ENCODE data around the gene SLC38A5.

The SLC38A5 gene

GRCh38 chrX:48498374-48498809 lies 28.3 kb upstream of the SLC38A5 start:
- Histone ChIP-seq H3K27me3 (ENCODE audit: insufficient read depth, low read depth, severe bottlenecking) (peaks cover 8% of the 10 kb centered on the region), H3K9me3 (ENCODE audit: severe bottlenecking) (no peaks in the 10 kb centered on the region), H3K4me3 (ENCODE audit: low read depth, low read length) (no peak overlapping the region), H3K36me3 (no peaks in the 10 kb centered on the region), H3K27ac (no peak overlapping the region)
- no peak for DNase-seq
- no peak for TF ChIP-seq CTCF (IDR thresholded peaks at IDR 0.05; ENCODE audit: low read depth, low read length)

- no peak for TF ChIP-seq CTCF (IDR thresholded peaks at IDR 0.05; ENCODE audit: low read depth, low read length)
- no peak for DNase-seq
- no peak overlapping the region for H3K27ac ChIP-seq
- H3K4me3 ChIP-seq (ENCODE audit: low read depth, low read length), result no peak overlapping the region
- H3K27me3 ChIP-seq (ENCODE audit: insufficient read depth, low read depth, severe bottlenecking), result peaks cover 8% of the 10 kb centered on the region
- H3K9me3 ChIP-seq (ENCODE audit: severe bottlenecking), result no peaks in the 10 kb centered on the region
- H3K36me3 ChIP-seq, result no peaks in the 10 kb centered on the region
Measured at GRCh38 chrX:48497871-48498270, 27.8 kb upstream of the SLC38A5 start.

GRCh38 chrX:48496660-48497059 lies 26.6 kb upstream of the SLC38A5 start:
- Histone ChIP-seq H3K9me3 (ENCODE audit: severe bottlenecking) (no peaks in the 10 kb centered on the region), H3K36me3 (no peaks in the 10 kb centered on the region), H3K4me3 (ENCODE audit: low read depth, low read length) (no peak overlapping the region), H3K27ac (no peak overlapping the region), H3K27me3 (ENCODE audit: insufficient read depth, low read depth, severe bottlenecking) (peaks cover 8% of the 10 kb centered on the region)
- no peak for TF ChIP-seq CTCF (IDR thresholded peaks at IDR 0.05; ENCODE audit: low read depth, low read length)
- DNase-seq, result no peak

- TF ChIP-seq CTCF (IDR thresholded peaks at IDR 0.05; ENCODE audit: low read depth, low read length), result peak; percentile 68
- no peak overlapping the region for H3K4me3 ChIP-seq (ENCODE audit: low read depth, low read length)
- peaks cover 4% of the 10 kb centered on the region for H3K27me3 ChIP-seq (ENCODE audit: insufficient read depth, low read depth, severe bottlenecking)
- no peaks in the 10 kb centered on the region for H3K36me3 ChIP-seq
- H3K27ac ChIP-seq, result no peak overlapping the region
- H3K9me3 ChIP-seq (ENCODE audit: severe bottlenecking), result no peaks in the 10 kb centered on the region
- DNase-seq, result peak; percentile 74
Measured at GRCh38 chrX:48493890-48494364, 23.9 kb upstream of the SLC38A5 start.

GRCh38 chrX:48492293-48492910 lies 22.3 kb upstream of the SLC38A5 start:
- TF ChIP-seq CTCF (IDR thresholded peaks at IDR 0.05; ENCODE audit: low read depth, low read length), result no peak
- no peak for DNase-seq
- H3K9me3 ChIP-seq (ENCODE audit: severe bottlenecking), result no peaks in the 10 kb centered on the region
- H3K36me3 ChIP-seq, result no peaks in the 10 kb centered on the region
- no peaks in the 10 kb centered on the region for H3K27me3 ChIP-seq (ENCODE audit: insufficient read depth, low read depth, severe bottlenecking)
- no peak overlapping the region for H3K4me3 ChIP-seq (ENCODE audit: low read depth, low read length)
- no peak overlapping the region for H3K27ac ChIP-seq

- no peak for TF ChIP-seq CTCF (IDR thresholded peaks at IDR 0.05; ENCODE audit: low read depth, low read length)
- no peak overlapping the region for H3K4me3 ChIP-seq (ENCODE audit: low read depth, low read length)
- no peak for DNase-seq
- H3K9me3 ChIP-seq (ENCODE audit: severe bottlenecking), result no peaks in the 10 kb centered on the region
- no peaks in the 10 kb centered on the region for H3K27me3 ChIP-seq (ENCODE audit: insufficient read depth, low read depth, severe bottlenecking)
- H3K36me3 ChIP-seq, result no peaks in the 10 kb centered on the region
- H3K27ac ChIP-seq, result no peak overlapping the region
Measured at GRCh38 chrX:48491809-48492208, 21.7 kb upstream of the SLC38A5 start.
